NCI-H446 treated with DMSO at 0.1 percent for 48 hours (cell line): ENCODE data around the gene OXCT1.
"Not testable (repeated sequence)": the region's sequence is repeated elsewhere in the genome, so short reads cannot be mapped to it uniquely, and the experiment has no call there.

Source experiments
- DNase-seq: peaks from one replicate; lab custom pipeline; 2025; lab: John Stamatoyannopoulos, UW

The OXCT1 gene

DNA sequence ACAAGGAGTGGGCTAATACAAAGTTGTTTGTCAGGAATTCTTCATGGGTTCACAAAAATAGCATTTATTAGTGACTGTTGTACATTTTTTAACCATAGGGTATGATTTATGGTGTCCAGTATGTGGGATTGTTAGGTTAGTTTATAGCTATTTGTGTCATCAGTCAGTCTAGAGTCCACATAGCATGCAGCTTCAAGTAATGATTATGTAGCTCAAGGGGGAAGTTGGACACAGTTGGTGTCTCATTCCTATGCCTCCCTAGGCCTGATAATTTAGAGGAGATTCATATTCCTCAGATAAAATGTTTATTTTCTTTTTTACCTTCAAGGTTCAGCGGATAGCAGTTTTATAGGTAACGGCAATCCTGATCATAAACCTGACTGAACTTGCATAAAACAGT, 153.8 kb downstream of the OXCT1 start:
- no peak for DNase-seq

DNA sequence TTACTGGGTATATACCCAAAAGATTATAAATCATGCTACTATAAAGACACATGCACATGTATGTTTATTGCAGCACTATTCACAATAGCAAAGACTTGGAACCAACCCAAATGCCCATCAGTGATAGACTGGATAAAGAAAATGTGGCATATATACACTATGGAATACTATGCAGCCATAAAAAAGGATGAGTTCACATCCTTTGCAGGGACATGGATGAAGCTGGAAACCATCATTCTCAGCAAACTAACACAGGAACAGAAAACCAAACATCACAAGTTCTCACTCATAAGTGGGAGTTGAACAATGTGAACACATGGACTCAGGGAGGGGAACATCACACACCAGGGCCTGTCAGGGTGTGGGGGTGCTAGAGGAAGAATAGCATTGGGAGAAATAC, 155.8 kb downstream of the OXCT1 start:
- not testable (repeated sequence) for DNase-seq

DNA sequence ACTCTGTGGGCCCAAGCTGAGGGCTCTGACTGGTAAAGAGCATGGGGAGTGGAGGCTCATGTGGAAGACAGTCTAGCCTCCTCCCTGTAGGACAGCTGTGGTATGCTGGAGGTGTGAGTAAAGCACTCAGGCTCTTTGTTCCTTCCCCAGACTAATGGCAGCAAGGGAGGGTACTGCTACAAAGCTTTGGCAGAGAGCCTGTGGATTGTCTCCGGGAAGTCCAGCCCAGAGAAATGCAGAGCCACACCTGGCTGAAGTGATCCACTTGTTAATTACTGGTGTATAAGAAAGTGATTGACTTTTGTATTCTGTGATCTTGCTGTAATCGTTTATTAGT, 161.7 kb downstream of the OXCT1 start:
- no peak for DNase-seq

DNA sequence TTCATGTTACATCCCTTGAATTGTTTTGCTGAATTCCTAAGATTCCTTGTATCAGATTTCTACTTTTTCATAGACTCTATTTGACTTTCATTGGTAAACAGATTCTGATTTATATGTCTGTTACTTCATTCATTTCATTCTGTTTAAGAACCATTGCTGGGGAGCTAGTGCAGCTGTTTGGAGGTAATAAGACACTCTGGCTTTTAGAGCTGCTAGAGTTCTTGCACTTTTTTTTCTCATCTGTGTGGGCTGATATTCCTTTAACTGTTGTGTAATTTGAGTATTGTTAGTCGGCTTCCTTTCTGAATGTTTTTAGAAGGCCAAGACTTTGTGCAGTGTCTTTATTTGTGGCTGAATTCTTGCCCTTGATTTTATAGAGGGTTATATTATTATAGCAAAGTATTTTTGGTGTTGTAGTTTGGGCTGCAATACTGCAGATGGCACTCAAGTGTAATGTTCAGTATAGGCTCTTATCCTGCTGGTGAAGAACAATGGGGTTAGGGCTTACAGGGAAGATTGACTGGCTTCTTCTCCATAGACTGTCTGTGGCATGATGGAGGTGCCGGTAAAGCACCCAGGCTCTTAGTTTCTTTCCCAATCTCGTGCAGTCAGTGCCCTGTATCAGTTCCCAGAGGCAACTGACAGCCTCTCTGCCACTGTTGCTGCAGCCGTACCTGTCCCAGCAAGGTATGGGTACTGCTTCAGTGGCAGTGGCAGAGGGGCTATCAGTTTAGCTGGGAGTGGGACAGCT, 162.2 kb downstream of the OXCT1 start:
- peak; percentile 44 for DNase-seq

DNA sequence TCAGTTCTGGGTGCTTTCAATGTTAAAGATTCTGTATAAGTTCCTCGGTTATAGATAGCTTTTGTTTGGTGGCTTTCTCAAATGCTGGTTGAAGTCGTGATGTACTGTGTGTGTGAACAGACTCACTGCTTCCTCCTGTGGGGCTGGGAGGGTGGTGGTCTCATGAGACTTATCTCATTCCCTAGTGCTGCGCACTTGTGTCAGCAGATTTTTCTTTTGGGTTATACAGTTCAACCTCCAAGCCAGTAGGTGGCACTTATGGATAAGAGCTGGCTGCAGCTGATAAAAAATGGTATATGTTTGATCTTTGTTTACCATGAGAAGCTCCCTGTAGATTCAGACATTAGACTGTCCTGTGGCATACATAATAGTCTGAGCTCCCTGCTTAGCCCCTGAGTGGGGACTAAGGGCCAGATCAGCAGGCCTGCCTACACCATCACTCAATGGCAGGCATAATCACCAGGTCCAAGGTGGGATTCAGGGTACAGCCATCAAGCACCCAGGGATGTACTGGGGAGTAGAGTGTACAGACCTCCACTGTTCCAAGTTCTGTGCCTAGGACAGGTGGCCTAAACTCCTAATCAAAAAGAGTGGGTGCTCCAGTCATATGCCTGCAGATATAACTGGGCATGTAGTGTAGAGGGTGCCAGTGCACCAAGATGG, 174.2 kb downstream of the OXCT1 start:
- no peak for DNase-seq

DNA sequence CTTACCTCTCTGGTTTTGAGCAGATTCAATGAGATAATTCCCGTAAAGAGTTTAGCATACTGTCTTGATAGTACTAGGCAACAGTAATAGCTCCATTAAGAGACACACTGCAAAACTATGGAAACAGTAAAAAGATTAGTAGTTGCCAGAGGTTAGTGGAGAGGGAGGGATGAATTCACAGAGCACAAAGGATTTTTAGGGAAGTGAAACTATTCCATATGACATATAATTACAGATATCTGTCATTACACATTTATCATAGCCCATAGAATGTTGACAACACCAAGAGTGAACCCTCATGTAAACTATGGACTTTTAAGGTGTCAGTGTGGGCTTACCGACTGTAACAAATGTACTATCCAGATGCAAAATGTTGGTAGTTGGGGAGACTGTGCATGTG, 183.5 kb downstream of the OXCT1 start:
- DNase-seq, result no peak

DNA sequence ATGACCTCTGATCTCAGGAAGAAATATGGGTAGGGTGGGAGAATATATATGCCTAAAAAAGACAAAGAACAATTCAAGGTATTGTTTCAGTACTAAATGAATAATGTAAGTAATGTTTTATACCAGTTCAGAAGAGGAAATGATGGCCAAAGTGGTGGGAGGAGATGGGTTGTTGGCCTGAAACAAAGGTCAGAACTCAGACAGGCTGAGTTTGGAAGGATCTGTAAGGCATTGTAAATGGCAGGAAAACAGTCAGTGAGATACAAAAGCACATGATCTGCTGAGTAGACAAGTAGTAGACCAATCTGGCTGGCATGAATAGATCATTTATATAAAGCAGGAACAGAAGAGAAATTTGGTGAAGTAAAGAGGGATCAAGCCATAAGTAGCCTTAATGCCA, 184.0 kb downstream of the OXCT1 start:
- DNase-seq, result no peak

DNA sequence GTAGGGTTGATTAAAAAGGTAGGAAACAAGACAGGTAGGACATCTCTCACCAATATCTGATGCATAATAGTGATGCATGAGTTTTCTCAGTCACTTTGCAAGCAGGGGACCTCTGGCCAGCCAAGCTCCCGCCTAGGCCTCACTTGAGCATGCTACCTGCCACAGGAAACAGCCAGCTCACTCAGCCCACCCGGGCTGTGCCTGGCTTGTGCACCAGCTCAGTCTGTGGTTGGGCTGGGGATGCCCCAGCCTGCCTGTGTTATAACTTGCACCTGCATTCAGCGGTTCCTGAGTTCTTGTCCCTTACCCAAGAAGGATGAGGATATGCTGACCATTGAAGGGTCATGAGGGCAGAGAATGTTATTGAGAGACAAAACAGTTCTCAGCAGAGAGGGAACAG, 187.0 kb downstream of the OXCT1 start:
- DNase-seq, result no peak

DNA sequence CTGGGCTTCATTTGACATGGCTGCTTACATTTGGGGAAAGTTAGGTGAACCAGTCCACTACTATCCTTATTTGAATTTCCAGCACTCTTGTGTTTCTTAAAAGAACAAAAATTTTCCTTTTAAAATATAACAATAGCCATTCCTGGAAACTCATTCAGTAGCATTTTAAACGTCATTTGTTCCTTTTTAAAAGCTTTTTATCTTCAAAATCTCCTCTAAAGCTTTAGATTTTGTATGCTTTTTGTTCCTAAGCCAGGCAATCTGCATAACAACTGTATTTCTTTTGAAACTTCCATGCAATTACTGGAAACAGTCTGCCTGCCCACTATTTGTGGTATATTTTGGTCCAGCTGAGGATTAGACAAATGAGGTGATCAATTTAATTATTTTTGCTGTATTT, 187.6 kb downstream of the OXCT1 start:
- no peak for DNase-seq

DNA sequence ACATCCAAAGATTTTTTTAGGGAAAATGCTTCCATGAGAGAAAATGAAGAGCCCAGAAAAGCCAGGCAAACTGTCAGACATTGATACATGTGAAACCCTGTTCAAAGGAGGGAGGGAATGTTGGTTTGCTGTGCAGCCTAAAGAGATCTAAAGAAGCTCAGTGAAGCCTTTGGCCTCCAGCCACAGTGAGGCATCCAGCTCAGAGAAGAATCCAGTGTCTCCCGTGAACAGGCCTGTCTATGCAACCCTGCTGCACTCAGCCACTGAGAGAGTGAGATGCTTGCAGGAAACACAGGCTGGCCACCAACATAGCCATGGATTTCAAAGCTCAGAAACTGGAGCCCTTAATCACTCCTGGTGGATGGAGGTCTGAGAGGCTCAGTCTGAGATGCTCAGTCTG, 188.4 kb downstream of the OXCT1 start:
- no peak for DNase-seq
